Activated gamma-delta T cell treated with anti-CD3 and anti-CD28 coated beads, Interleukin-2, amount 50 U/mL, for 16 hours (primary cell): ENCODE measurements around the gene SLBP.

Experiments
- DNase-seq: peaks from one replicate; pipeline ENCODE4 v3.0.0-alpha.2; 2020; ENCODE audit warnings: low read depth

The SLBP gene

GRCh38 chr4:1712216-1713002 lies at the start of gene SLBP:
TSS of gene SLBP (minus strand) at chr4:1712319. CDS start at chr4:1712188, 131 bp downstream.
- peak; percentile 98 for DNase-seq

GRCh38 chr4:1761130-1761689 lies 49.1 kb upstream of the SLBP start:
- no peak for DNase-seq

GRCh38 chr4:1760521-1761071 lies 48.5 kb upstream of the SLBP start:
- DNase-seq = no peak

- DNase-seq = no peak
These were observed 47.7 kb upstream of the SLBP start for GRCh38 chr4:1759818-1760223.

- DNase-seq = no peak
These were observed 47.2 kb upstream of the SLBP start for GRCh38 chr4:1759170-1759817.

- no peak for DNase-seq
These were observed 46.4 kb upstream of the SLBP start for GRCh38 chr4:1758306-1759121.

GRCh38 chr4:1757836-1758235 lies 45.7 kb upstream of the SLBP start:
- no peak for DNase-seq

GRCh38 chr4:1756893-1757779 lies 45.0 kb upstream of the SLBP start:
- no peak for DNase-seq

GRCh38 chr4:1756079-1756478 lies 44.0 kb upstream of the SLBP start:
- DNase-seq = no peak

- DNase-seq = no peak
These were observed 43.2 kb upstream of the SLBP start for GRCh38 chr4:1755297-1755696.

GRCh38 chr4:1754336-1754735 lies 42.2 kb upstream of the SLBP start:
- DNase-seq = no peak

GRCh38 chr4:1753697-1754311 lies 41.7 kb upstream of the SLBP start:
- DNase-seq = no peak

- no peak for DNase-seq
These were observed 41.2 kb upstream of the SLBP start for GRCh38 chr4:1753294-1753696.

- no peak for DNase-seq
These were observed 40.3 kb upstream of the SLBP start for GRCh38 chr4:1752284-1753041.

GRCh38 chr4:1751919-1752283 lies 39.8 kb upstream of the SLBP start:
- no peak for DNase-seq

GRCh38 chr4:1751155-1751918 lies 39.2 kb upstream of the SLBP start:
- DNase-seq = no peak

GRCh38 chr4:1750381-1751154 lies 38.4 kb upstream of the SLBP start:
- no peak for DNase-seq

- no peak for DNase-seq
These were observed 37.7 kb upstream of the SLBP start for GRCh38 chr4:1749826-1750225.
